ENCODE measurements around the gene IBA57.
"Not testable (repeated sequence)": the region's sequence is repeated elsewhere in the genome, so short reads cannot be mapped to it uniquely, and the experiment has no call there.

The IBA57 gene

GRCh38 chr1:228219245-228219961 is 53.8 kb downstream of the IBA57 start:
- TF ChIP-seq, protein P1, sequence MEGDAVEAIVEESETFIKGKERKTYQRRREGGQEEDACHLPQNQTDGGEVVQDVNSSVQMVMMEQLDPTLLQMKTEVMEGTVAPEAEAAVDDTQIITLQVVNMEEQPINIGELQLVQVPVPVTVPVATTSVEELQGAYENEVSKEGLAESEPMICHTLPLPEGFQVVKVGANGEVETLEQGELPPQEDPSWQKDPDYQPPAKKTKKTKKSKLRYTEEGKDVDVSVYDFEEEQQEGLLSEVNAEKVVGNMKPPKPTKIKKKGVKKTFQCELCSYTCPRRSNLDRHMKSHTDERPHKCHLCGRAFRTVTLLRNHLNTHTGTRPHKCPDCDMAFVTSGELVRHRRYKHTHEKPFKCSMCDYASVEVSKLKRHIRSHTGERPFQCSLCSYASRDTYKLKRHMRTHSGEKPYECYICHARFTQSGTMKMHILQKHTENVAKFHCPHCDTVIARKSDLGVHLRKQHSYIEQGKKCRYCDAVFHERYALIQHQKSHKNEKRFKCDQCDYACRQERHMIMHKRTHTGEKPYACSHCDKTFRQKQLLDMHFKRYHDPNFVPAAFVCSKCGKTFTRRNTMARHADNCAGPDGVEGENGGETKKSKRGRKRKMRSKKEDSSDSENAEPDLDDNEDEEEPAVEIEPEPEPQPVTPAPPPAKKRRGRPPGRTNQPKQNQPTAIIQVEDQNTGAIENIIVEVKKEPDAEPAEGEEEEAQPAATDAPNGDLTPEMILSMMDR (IDR thresholded peaks at IDR 0.05; ENCODE audit: extremely low read depth, missing control alignments) = no peak
- DNase-seq (ENCODE audit: low spot score) = no peak

DNA sequence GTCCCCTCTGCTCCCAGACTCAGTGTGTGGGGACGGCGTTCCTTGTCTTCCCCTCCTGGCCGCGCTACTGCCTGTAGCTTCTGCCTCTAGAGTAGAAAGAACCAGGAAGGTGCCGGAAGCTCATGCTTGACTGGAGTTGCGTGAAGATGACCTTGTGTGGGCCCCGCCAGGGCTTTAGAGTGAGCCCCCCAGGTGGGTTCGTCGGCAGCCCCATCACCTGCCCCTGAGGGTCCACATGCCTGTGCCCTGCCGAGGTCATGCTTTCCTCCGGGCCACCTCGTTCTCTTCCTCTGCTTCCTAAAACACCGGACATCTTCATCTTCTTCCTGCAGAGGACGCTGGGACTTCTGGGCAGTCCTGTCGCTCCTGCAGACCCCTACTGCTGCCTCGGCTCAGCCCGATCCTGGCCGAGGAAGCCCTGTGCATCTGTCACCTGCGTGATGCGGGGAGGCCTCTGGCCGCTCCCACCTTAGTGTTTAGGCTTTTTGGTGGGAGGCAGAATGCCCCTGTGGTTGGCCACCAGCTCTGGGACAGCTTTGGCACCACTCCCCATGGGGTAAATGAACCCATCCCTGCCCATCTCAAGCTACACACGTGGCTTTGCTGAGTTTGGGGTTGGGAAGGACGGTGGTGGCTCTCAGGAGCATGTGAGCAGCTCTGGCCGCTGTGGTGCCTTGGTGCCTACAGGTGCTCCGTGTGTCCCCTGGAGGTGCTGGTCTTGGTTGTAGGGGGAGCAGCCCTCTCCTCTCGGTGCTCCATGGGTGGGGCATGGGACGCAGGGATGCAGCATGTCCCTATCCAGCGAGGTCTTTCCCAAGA is 54.6 kb downstream of the IBA57 start:
- DNase-seq (ENCODE audit: low spot score) = no peak
- TF ChIP-seq, protein P1 (IDR thresholded peaks at IDR 0.05; ENCODE audit: extremely low read depth, missing control alignments) = no peak

- not testable (repeated sequence) for DNase-seq (ENCODE audit: low spot score)
These were observed 55.5 kb downstream of the IBA57 start for GRCh38 chr1:228221097-228221496.

DNA sequence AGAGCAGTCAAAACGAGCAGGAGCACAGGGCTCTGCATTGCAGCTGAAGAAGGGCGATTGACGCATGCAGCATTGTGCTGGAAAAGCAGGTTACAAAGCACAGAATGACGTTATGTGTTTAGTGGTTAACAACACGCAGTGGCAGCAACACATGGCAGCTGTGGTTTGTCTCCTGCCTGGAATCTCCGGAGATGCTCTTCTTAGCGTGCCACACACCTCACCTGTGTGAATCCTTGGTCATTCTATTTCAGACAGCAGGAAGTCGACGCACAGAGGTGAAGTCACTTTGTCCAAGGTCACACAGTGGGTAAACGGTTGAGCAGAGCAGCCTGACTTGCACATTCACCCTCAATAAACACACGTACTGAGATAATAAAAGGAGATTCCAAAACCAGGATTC is 56.9 kb downstream of the IBA57 start:
- TF ChIP-seq, protein P1 (IDR thresholded peaks at IDR 0.05; ENCODE audit: extremely low read depth, missing control alignments) = no peak
- no peak for DNase-seq (ENCODE audit: low spot score)

- DNase-seq (ENCODE audit: low spot score) = no peak
- TF ChIP-seq, protein P1 (IDR thresholded peaks at IDR 0.05; ENCODE audit: extremely low read depth, missing control alignments) = no peak
These were observed 58.9 kb downstream of the IBA57 start for GRCh38 chr1:228224198-228225164.

GRCh38 chr1:228225165-228225710 is 59.6 kb downstream of the IBA57 start:
- TF ChIP-seq, protein P1 (IDR thresholded peaks at IDR 0.05; ENCODE audit: extremely low read depth, missing control alignments) = no peak
- no peak for DNase-seq (ENCODE audit: low spot score)

- TF ChIP-seq, protein P1 (IDR thresholded peaks at IDR 0.05; ENCODE audit: extremely low read depth, missing control alignments) = no peak
- DNase-seq (ENCODE audit: low spot score) = no peak
These were observed 60.1 kb downstream of the IBA57 start for GRCh38 chr1:228225740-228226139.
